GM18520 (cell line): ENCODE results near the gene KDM4C.
"Not testable (repeated sequence)": the region's sequence is repeated elsewhere in the genome, so short reads cannot be mapped to it uniquely, and the experiment has no call there.

Experiments used
- ATAC-seq: cut with Tn5 transposase; IDR thresholded peaks from one replicate; pipeline ENCODE4 v1.9.1; 2021; ENCODE audit not compliant: unreplicated experiment

Gene KDM4C

DNA sequence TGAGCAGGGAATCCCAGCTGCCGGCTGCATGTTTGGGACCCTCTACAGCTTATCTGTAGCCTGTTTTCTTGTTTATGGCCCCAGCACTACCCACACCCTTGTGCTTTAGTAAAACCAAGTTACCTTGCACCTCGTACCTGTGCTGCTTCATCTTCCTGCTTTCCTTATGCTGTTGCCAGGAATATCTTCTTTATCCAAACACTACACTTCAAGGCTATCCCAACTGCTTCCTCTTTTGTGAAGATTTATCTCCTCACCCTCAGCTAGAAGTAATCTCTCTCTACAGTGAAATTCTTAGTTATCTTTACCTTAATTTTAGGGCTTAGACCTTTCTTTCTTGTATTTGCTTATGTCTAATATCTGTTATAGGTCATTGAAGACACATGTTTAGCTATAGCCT, 171.1 kb downstream of the KDM4C start:
- no peak for ATAC-seq

DNA sequence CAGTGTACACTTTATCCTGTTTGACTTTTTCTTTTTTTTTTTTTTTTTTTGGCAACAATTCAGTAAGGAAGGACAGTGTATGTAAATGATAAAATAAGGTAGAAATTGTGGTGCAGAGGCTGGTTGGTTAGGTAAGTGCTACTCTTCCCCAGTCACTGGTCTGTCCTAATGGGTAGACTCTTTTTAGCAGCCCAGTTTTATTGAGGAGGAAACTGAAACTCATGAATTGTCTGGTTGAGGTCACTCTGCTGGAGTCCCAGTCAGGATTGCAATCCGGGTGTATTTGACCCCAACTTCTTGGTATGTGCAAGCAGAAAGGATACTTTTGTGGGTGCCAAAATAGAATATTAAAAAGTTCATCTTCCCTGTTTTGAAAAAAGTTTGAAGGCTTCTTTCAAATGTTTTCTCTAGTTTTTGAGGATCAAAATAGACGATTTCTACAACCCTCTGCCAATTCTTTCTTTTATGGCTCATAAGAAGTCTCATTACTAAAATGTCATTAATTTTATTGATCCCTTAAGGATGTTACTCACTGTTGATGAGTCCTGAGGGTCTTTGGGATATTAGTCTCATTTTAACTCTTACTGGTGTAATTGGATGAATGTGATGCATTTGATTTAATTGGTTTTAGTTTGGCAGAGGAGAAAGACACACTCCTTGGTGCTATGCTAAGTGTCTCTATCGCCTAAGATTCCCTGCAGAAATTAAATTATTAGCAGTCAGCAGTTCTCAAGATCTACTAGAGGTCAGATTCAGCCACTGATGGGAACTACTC, 171.9 kb downstream of the KDM4C start:
- no peak for ATAC-seq

DNA sequence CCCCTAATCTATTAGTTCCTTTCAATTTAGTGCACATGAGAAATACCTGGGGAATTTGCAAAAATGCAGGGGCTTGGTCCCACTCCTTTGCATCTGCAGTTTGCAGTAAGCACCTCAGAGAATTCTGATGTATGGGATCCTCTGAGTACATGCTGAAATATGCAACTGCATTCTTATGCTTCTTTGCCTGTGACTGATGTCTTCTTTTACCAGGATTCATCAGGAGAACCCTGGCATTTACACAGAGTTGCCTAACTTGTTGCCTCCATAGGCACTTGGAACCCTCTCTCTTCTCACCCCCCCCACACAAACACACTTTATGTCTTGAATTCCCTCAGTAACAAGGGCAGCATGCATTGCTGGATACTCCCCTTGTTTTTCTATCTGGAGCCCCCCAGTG, 173.1 kb downstream of the KDM4C start:
- no peak for ATAC-seq

DNA sequence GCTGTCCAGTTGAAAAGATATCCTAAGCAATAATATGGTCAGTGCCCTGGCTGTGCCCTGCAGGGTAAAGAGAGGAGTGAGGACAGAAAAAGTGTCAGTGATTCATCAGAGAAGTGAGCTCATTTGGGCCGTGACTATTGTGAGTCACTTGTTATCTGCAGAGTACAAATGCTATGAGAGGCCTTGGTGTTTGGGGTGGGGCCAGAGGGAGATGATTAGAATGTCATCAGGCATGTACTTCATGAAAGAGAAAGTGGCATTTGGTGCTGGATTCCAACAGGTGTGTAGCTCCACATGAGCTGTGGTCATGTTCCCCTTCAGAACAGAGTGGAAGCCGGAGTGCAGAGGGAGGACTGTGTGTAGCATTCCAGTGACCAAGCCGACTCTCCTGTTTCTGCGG, 174.1 kb downstream of the KDM4C start:
- ATAC-seq, result peak; percentile 83

DNA sequence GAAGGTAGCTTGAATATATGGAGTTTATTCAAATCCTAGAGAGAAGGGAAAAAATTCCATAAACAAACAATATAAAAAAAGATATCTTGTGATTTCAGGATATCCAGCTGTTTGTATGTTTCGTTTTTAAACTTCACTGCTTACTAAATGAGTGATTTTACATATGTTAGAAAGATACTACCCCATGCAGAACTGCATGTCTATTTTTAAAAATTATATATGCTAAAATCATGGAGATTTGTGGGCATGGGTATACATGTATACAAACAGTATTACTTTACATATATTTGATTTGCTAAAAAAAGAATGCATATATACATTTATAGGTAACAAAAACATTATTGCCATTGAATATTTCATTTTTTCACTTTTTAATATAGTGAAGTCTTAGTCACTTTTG, 178.3 kb downstream of the KDM4C start:
- ATAC-seq, result no peak

DNA sequence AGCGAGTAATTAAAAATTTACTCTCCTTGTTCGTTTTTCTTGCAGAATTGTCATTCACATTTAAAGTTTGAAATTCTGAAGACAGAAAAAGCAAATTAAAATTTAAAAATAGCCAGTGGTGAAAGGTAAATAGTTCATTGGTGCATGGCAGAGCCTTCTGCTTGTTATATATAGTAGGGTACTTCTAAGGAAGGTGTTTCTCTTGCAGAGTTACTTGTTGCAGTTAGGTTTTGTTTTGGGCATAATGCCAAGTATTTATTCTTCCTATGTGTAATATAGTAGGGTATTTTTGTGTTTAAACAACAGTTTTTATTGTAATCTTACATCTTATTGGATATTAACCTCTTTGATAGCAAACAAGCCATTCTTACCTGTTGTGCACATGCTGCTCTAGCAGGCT, 179.4 kb downstream of the KDM4C start:
- ATAC-seq, result no peak

DNA sequence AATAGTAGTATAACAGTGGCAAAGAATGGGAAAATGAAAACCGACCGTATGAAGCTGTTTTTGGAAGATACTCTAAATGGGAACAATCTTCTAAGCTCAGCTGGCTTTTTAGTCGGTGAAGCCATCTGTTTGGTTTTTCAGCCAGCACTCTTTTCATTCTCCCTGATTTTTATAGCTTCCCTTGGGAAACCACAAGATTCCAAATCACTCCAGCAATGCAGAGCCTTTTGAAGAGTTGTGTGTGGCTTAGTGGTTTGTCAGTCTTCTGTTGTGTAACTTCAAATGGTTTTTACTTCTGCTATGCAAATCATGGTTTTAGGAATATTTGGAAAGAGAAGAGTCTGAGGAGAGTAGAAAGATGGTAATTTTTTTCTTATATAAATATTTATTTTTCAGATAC, 180.7 kb downstream of the KDM4C start:
- ATAC-seq, result no peak

DNA sequence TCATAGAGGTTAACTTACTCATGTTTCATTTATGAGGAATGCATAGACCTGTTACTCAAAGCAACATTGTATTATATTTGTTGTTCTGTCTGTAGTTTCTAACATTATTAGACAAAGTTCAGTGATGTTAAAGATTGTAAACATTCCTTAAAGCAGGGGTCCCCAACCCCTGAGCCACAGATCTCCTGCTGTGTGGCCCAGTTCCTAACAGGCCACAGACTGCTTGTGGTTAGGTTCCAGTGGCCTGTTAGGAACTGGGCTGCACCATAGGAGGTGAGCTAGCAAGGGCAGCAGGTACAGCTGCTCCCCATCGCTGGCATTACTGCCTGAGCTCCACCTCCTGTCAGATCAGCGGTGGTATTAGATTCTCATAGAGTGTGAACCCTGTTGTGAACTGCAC, 181.1 kb downstream of the KDM4C start:
- ATAC-seq, result no peak

DNA sequence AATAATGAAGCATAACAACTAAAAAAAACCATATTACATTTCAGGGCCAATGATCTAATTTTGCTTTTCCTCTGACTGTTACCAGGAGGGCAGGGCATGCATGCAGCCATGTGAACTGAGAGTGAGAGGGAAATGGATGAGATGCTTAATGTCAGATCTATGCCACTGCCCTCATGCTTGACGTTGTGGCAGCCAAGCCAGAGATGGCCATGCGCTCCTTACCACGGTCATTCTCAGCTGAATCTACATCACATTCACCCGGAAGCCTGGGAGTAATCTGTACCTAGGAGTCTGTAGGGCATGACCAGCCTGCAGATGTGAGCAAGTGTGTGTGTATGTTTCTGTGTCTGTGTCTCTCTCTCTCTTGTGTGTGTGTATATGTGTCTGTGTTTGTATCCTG, 183.7 kb downstream of the KDM4C start:
- ATAC-seq, result no peak

DNA sequence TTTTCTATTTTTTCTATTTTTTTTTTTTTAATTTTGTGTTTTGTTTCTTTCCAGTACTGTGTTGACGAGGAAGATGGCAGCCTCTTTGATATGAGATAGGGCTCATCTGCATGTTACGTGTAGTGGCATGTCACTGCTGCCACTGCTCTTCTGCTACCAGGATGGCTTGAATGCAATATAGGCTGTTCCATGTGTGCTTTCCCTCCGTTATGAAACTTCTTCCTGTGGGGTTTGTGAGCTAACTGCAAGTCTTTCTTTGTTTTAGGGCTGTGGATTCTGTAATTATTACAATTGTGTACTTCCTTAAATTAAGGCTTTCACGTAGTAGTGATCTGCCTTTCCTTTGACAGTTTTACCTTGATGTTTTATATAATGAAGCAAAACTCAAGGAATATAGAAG, 184.6 kb downstream of the KDM4C start:
- no peak for ATAC-seq

DNA sequence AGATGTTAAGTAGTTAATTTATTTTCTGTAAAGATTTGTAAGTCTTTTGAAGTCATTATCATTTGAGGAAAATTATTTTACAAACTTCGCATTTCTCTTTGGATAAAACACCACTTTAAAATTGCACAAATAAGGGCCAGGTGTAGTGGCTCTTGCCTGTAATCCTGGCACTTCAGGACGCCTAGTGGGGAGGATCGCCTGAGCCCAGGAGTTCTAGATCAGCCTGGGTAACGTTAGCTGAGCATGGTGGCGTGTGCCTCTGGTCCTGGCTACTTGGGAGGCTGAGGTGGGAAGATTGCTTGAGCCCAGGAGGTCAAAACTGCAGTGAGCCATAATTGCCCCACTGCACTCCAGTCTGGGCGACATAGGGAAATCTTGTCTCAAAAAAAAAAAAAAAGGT, 185.5 kb downstream of the KDM4C start:
- no peak for ATAC-seq

DNA sequence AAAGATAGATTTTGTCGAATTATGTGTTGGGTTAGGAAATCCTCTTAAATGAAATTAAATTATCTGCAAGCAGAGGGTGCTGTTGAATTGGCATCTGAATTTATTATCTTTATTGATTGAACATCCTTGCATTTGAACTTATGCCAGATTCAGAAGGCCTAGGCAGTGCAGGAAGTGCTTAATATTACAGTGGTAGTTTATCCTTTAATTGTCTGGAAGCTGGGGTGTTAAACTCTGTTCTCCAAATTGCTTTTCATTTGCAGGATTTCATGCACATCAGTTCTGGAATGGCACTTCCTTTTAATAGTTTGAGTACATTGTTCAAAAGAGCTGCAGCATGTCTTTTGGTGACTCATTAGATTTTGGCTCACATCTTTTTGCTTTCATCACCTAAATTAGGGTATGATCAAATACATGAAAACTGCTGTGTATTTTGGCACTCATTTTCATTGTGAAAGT, 186.3 kb downstream of the KDM4C start:
- ATAC-seq, result no peak

DNA sequence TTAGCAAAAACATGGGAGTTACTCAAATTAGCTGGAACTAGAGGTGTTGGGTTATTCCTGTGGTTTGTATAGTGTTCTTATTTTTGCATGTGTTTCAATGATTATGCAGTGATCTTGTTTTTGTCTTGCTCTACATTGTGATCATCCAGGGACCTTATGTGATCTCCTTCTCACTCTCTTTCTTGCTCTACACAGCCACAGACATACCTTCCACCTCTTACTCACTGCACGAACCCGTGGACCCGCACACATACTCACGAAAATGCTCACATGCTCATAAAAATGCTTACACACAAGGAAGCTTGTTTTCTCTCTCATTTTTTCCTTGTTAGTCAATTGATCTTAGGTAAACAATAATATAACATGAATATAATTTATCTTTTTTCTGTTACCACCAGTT, 187.1 kb downstream of the KDM4C start:
- no peak for ATAC-seq

DNA sequence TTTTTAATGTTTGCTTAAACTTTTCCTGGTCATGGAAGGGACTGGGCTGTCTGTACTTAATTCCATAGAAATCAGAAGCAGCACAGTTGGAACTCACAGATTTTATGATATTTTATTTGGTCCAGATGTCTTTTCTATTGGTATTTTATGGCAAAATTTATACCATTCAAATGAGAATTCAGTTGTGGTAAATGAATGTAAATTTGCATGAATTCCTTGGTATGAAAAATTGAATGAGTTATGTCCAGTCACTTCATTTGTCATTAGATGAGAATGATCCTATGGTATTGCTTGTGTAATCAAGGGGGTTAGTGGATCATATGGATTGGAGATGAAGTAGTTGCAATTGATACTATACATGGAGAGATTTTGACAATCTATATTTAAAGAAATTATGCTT, 188.0 kb downstream of the KDM4C start:
- no peak for ATAC-seq

DNA sequence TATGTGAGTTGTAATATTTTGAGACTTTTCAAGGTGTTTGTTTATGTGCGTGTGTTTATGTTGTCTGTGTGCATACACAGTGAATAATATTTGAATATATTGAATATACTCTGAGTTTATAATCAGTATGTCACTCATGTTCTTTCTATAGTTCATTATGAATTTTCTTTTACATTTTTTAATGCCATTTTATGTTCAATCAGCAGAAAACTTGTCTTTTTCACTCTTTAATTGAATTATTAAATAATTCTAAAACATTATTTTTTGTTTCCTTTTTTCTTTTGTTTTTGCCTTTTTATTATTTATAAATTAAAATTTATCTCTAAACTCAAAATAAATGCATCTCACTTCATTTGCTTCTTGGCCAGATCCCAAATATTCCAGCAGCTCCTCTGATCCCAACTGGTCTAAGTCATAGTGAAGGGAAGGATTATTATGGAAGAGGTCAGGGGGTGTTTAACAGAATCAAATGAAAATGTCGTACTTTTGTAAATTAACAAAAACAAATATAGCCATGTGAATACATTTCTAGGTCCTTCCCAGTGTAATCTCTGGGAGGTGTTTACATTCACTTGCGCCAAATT, 188.9 kb downstream of the KDM4C start:
- ATAC-seq, result no peak

DNA sequence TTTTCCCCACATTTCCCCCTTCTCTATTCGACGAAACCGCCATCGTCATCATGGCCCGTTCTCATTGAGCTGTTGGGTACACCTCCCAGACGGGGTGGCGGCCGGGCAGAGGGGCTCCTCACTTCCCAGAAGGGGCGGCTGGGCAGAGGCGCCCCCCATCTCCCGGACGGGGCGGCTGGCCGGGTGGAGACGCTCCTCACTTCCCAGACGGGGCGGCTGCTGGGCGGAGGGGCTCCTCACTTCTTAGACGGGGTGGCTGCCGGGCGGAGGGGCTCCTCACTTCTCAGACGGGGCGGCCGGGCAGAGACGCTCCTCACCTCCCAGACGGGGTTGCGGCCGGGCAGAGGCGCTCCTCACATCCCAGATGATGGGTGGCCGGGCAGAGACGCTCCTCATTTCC, 191.1 kb downstream of the KDM4C start:
- not testable (repeated sequence) for ATAC-seq

DNA sequence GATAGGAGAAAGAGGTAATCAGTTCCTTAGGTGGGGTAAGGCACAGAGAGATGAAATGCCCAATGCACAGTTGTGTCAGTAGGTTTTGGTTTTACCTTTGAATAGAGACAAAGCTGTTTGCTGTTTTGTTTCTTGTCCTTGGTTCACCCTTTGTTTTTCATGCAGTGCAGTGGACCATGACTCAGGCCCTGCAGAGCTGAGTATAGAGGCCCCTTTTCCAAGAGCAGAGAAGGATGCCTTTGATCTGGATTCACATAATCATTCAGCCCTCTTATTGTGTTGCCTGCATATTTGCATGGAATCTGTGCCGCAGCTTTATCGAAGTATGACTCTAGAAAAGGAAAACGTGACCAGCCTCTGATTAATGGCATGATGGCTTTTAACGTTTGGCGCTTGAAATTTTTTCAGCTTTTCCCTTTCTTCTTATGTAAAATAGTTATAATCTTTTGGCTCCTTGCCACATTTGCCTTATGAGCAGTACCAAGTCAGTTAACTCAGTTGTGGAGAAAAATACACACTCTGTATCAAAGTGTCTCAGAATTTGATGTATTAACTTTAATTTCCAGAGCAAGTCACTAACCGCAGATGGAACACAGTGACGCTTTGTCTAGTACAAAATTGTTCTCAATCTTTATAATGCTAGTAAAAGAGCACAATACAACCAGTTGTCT, 197.6 kb downstream of the KDM4C start:
- ATAC-seq, result no peak

DNA sequence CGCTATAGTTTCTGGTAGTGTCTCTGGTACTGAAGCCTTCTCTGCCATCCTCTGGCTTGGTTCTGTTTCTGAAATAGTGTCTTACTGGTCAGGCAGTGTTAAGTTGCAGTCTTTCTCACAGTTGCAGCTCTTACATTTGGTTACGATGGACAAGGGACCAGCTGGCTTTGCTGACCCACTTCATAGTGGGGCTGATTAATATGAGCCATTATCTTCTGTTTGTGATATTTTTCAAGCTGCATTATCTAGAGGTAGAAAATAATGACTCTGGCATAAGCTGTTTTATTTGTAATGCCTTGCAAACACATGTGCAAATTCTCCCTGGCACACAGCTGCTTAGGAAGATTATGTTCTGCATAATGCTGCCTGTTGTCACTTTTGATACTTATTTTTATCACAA, 199.1 kb downstream of the KDM4C start:
- ATAC-seq, result no peak

DNA sequence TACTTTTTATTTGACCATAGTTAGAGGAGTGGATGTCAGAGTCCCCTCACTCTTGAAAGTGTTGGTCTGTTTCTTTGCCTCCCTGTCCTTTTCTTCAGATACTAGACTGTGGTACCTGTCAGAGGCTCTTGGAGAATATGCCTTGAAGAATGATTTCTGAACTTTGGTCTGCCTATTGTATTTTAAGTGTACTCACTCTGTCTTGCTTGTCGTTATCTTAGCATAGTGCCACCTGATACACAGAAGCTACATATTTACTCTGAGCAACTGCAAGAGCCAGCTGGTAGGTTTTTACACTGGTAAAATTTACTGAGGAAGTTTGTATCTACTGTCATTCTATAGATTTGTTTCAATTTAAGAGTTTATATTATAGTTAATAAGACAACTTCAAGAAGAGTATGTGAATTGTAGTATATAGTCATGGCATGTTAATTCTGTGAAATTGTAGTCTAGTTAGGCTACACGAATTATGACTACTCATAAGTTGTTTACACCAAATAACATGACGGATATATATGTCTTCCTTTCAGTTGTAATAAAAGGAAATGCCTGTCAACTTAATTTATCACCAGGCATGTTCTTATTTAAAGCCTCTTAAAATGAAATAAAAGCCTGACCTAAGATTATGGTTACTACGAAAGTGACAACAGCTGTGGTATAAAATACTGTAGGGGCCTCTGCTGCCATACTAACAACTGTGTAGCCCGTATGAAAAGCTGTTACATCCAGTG, 201.7 kb downstream of the KDM4C start:
- ATAC-seq, result no peak

DNA sequence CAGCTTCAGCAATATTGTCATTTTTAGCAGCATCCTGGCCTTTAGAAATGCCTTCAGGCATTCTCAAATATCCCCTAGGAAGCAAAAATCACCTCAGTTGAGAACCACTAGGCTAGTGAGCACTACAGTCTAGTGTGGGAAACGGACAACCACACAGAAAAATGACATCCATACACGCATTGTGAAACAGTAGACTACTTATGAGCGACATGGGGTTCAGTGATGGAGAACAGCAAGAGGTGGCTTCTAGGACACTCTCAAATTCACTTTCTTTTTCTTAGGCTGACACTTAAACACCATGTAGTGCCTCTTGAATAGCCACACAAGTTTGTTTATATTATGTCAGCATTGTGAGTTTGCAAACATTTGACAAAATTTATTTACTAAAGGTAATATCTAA, 203.0 kb downstream of the KDM4C start:
- ATAC-seq, result no peak

DNA sequence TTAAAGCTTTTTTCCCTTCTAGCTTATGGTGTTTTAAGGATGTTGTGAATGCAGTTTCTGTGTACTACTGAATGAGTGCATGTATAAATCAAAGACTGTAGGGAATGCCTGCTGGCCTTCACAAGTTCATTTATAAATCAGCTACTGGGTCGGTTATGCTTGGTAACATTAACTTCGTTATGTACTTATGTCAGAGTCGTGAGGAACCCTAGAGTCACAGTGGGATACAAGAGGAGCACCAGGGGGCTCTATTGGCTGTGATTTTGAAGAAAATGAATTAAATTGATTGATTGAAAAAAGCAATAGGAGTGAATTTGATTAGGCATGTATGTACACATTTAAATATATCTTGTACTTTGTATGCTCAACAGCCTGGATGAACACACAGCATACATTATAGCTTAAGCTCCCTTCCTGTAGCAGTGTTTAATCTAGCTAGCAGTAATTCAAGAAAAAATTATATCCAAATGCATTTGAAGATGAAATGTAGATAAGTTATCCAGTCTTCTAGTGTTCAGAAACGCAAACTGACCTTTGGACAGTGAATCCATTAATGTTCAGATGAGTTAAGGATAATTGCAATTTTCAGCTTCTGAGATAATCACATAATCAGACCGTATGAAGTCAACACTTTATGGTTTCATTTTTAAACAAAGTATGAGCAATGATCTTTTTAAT, 204.2 kb downstream of the KDM4C start:
- no peak for ATAC-seq
